GM23338 (cell line): ENCODE measurements around the gene CDC73. TPM values are rescaled to one million over a fixed set of nuclear protein-coding genes. Genes with fewer than 3 reads are reported as not detected.
A peak's percentile ranks its signal among the peaks of the same experiment; 100 is the strongest.
"Not testable (repeated sequence)": the region's sequence is repeated elsewhere in the genome, so short reads cannot be mapped to it uniquely, and the experiment has no call there.

Experiments used
- ATAC-seq: fragments of 200-7000 bp; cut with Tn5 transposase; 3 replicates; pipeline ENCODE4 v1.9.1; 2020
- DNase-seq: peaks from one replicate; pipeline ENCODE4 v3.0.0-alpha.2; 2015; ENCODE audit warnings: low spot score
- H2AFZ ChIP-seq: fragments of 200-600 bp; sonication (generic); 2 replicates; pipeline ENCODE4 v1.8.0; 2016; ENCODE audit warnings: antibody characterized with exemption, mild to moderate bottlenecking, moderate library complexity
- H3F3A ChIP-seq: fragments of 200-600 bp; sonication (generic); replicated peaks from 2 replicates; pipeline ENCODE4 v1.8.0; 2017; ENCODE audit warnings: antibody characterized with exemption, mixed run types, low read depth
- H3K27ac ChIP-seq: fragments of 200-600 bp; sonication (generic); 2 replicates; pipeline ENCODE4 v1.6.1; 2016; ENCODE audit warnings: low read depth
- H3K27me3 ChIP-seq: fragments of 200-600 bp; sonication (generic); 2 replicates; pipeline ENCODE4 v1.8.0; 2016; ENCODE audit warnings: mild to moderate bottlenecking, mixed run types, moderate library complexity; ENCODE audit not compliant: insufficient read depth
- H3K36me3 ChIP-seq: fragments of 200-600 bp; sonication (generic); 2 replicates; pipeline ENCODE4 v1.8.0; 2016; ENCODE audit warnings: mild to moderate bottlenecking; ENCODE audit not compliant: insufficient read depth
- H3K4me1 ChIP-seq: fragments of 200-600 bp; sonication (generic); 2 replicates; pipeline ENCODE4 v1.8.0; 2016; ENCODE audit warnings: mild to moderate bottlenecking, moderate library complexity; ENCODE audit not compliant: insufficient read depth
- H3K4me2 ChIP-seq: fragments of 200-600 bp; sonication (generic); 2 replicates; pipeline ENCODE4 v1.7.1; 2017; ENCODE audit warnings: mixed run types
- H3K4me3 ChIP-seq: fragments of 200-600 bp; sonication (generic); 2 replicates; pipeline ENCODE4 v1.6.1; 2016; ENCODE audit warnings: mixed run types
- H3K79me2 ChIP-seq: fragments of 200-600 bp; sonication (generic); replicated peaks from 2 replicates; pipeline ENCODE4 v1.8.0; 2017; ENCODE audit warnings: mild to moderate bottlenecking; ENCODE audit not compliant: insufficient read depth
- H3K9me2 ChIP-seq: fragments of 200-600 bp; sonication (generic); 2 replicates; pipeline ENCODE4 v1.8.0; 2017; ENCODE audit not compliant: insufficient read depth
- H4K20me1 ChIP-seq: fragments of 200-600 bp; sonication (generic); replicated peaks from 2 replicates; pipeline ENCODE4 v1.8.0; 2017; ENCODE audit warnings: mild to moderate bottlenecking; ENCODE audit not compliant: insufficient read depth
- H3K27ac Mint-ChIP-seq: 2 replicates; pipeline ENCODE4 v1.8.0; 2020; ENCODE audit warnings: inconsistent platforms, mild to moderate bottlenecking, moderate library complexity, mixed read lengths
- H3K27me3 Mint-ChIP-seq: 3 replicates; pipeline ENCODE4 v1.8.0; 2022; ENCODE audit warnings: low read depth, mild to moderate bottlenecking, moderate library complexity, mixed read lengths, inconsistent platforms; ENCODE audit not compliant: insufficient read depth, poor library complexity
- H3K36me3 Mint-ChIP-seq: 3 replicates; pipeline ENCODE4 v1.8.0; 2021; ENCODE audit warnings: low read depth, mild to moderate bottlenecking, inconsistent platforms, moderate library complexity, mixed read lengths
- H3K4me1 Mint-ChIP-seq: 3 replicates; pipeline ENCODE4 v1.8.0; 2020; ENCODE audit warnings: mild to moderate bottlenecking, inconsistent platforms, mixed read lengths
- H3K4me3 Mint-ChIP-seq: 3 replicates; pipeline ENCODE4 v1.8.0; 2021; ENCODE audit warnings: moderate library complexity, mild to moderate bottlenecking, inconsistent platforms, mixed read lengths
- H3K9me3 Mint-ChIP-seq: 3 replicates; pipeline ENCODE4 v1.8.0; 2020; ENCODE audit warnings: moderate library complexity, mild to moderate bottlenecking, inconsistent platforms, mixed read lengths
- CREB1 ChIP-seq: fragments of 250-450 bp; sonication (Bioruptor Pico); IDR thresholded peaks from 2 replicates; pipeline ENCODE4 v1.5.0; 2020; ENCODE audit warnings: low read depth, mild to moderate bottlenecking, moderate library complexity
- EZH2 ChIP-seq: fragments of 200-600 bp; sonication (generic); IDR thresholded peaks from one replicate; pipeline ENCODE4 v1.8.0; 2017; ENCODE audit warnings: antibody characterized with exemption, mild to moderate bottlenecking, low read depth; ENCODE audit not compliant: unreplicated experiment
- EZH2phosphoT487 ChIP-seq: fragments of 200-600 bp; sonication (generic); IDR thresholded peaks from one replicate; pipeline ENCODE4 v1.8.1; 2018; ENCODE audit warnings: antibody characterized with exemption; ENCODE audit not compliant: unreplicated experiment
- JUNB ChIP-seq: IDR thresholded peaks from one replicate; pipeline ENCODE4 v1.6.1; 2016; ENCODE audit warnings: antibody characterized with exemption; ENCODE audit not compliant: unreplicated experiment
- NANOG ChIP-seq: IDR thresholded peaks from 2 replicates; pipeline ENCODE4 v1.6.1; 2016; ENCODE audit warnings: antibody characterized with exemption, borderline replicate concordance
- POLR2AphosphoS5 ChIP-seq: IDR thresholded peaks from 2 replicates; pipeline ENCODE4 v1.6.1; 2016; ENCODE audit warnings: antibody characterized with exemption, low read depth
- STAT1 ChIP-seq: IDR thresholded peaks from one replicate; pipeline ENCODE4 v1.6.1; 2016; ENCODE audit warnings: antibody characterized with exemption; ENCODE audit not compliant: unreplicated experiment
- ZNF114 ChIP-seq: fragments of 250-450 bp; sonication (Bioruptor Pico); IDR thresholded peaks from 2 replicates; pipeline ENCODE4 v1.5.0; 2020; ENCODE audit warnings: mild to moderate bottlenecking, moderate library complexity
- ZNF331 ChIP-seq: fragments of 250-450 bp; sonication (Bioruptor Pico); IDR thresholded peaks from 2 replicates; pipeline ENCODE4 v1.5.0; 2020; ENCODE audit warnings: low read depth, mild to moderate bottlenecking, moderate library complexity
- polyA plus RNA-seq: library from polyadenylated mRNA; unstranded; fragments of >200 nt; fragmentation: Nextera tagmentation; extraction: Ambion mirVana; gene quantifications from 2 replicates; pipeline ENCODE4 v1.2.1, GENCODE V29; 2016
- total RNA-seq: library from RNA; depleted of rRNA; stranded (reverse); fragments of >200 nt; shearing (Covaris generic); gene quantifications from 2 replicates; pipeline ENCODE4 v1.2.3, GENCODE V29; 2014
- TF ChIP-seq, protein P1 (sequence below), 2 experiments: fragments of 200-600 bp in 1 of 2; sonication (generic) in 1 of 2; conservative IDR thresholded peaks; 2 replicates each; pipeline versions ENCODE4 v1.5.1 to v1.6.1; 2016 to 2017; ENCODE audit warnings: antibody characterized with exemption in 2 of 2, low read depth in 2 of 2, mild to moderate bottlenecking in 2 of 2, moderate library complexity in 1 of 2
- TF ChIP-seq, protein P2 (sequence below): IDR thresholded peaks from 2 replicates; pipeline ENCODE4 v1.6.1; 2016; ENCODE audit warnings: antibody characterized with exemption
- TF ChIP-seq, protein P3 (sequence below): IDR thresholded peaks from one replicate; pipeline ENCODE4 v1.6.1; 2018; ENCODE audit warnings: antibody characterized with exemption; ENCODE audit not compliant: unreplicated experiment

CDC73 gene
- total and polyA plus RNA-seq, 2 experiments from 2014 or later = 40.4 to 63.2 TPM

GRCh38 chr1:193285641-193286040 lies 163.8 kb downstream of the CDC73 start:
- DNase-seq (no peak), ATAC-seq (no peak)
- peaks cover 4% of the 10 kb centered on the region; the same call in 1 of the 3 replicates for H3K4me1 Mint-ChIP-seq
- no peak overlapping the region for H3K4me3 Mint-ChIP-seq
- no peaks in the 10 kb centered on the region for H4K20me1 ChIP-seq
- no peak overlapping the region for H3K4me2 ChIP-seq
- no peak overlapping the region for H2AFZ ChIP-seq
- H3K4me3 ChIP-seq = no peak overlapping the region
- H3K9me2 ChIP-seq = peaks cover 9% of the 10 kb centered on the region; the same call in 1 of the 2 replicates
- peaks cover 8% of the 10 kb centered on the region; the same call in 1 of the 2 replicates for H3K4me1 ChIP-seq
- no peaks in the 10 kb centered on the region for H3F3A ChIP-seq
- no peak overlapping the region for H3K27ac Mint-ChIP-seq
- no peaks in the 10 kb centered on the region for H3K36me3 Mint-ChIP-seq
- no peaks in the 10 kb centered on the region for H3K79me2 ChIP-seq
- H3K36me3 ChIP-seq = no peaks in the 10 kb centered on the region
- TF ChIP-seq CREB1 (CRISPR knock-in tag) = no peak
- no peak for TF ChIP-seq ZNF114 (CRISPR knock-in tag)
- no peak for TF ChIP-seq ZNF331 (CRISPR knock-in tag)
- TF ChIP-seq, protein P1, sequence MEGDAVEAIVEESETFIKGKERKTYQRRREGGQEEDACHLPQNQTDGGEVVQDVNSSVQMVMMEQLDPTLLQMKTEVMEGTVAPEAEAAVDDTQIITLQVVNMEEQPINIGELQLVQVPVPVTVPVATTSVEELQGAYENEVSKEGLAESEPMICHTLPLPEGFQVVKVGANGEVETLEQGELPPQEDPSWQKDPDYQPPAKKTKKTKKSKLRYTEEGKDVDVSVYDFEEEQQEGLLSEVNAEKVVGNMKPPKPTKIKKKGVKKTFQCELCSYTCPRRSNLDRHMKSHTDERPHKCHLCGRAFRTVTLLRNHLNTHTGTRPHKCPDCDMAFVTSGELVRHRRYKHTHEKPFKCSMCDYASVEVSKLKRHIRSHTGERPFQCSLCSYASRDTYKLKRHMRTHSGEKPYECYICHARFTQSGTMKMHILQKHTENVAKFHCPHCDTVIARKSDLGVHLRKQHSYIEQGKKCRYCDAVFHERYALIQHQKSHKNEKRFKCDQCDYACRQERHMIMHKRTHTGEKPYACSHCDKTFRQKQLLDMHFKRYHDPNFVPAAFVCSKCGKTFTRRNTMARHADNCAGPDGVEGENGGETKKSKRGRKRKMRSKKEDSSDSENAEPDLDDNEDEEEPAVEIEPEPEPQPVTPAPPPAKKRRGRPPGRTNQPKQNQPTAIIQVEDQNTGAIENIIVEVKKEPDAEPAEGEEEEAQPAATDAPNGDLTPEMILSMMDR (conservative IDR thresholded peaks at IDR 0.05; ENCODE audit: low read depth in 2 of 2) = 0 out of 4 replicates have a peak, but pooled peaks of 1 of the 2 experiments have one; percentile 10
- no peak for TF ChIP-seq EZH2phosphoT487
- TF ChIP-seq STAT1 = no peak
- TF ChIP-seq, protein P2, sequence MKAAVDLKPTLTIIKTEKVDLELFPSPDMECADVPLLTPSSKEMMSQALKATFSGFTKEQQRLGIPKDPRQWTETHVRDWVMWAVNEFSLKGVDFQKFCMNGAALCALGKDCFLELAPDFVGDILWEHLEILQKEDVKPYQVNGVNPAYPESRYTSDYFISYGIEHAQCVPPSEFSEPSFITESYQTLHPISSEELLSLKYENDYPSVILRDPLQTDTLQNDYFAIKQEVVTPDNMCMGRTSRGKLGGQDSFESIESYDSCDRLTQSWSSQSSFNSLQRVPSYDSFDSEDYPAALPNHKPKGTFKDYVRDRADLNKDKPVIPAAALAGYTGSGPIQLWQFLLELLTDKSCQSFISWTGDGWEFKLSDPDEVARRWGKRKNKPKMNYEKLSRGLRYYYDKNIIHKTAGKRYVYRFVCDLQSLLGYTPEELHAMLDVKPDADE = no peak
- H3K27me3 Mint-ChIP-seq = peaks cover 4% of the 10 kb centered on the region
- H3K27me3 ChIP-seq = no peaks in the 10 kb centered on the region
- H3K9me3 Mint-ChIP-seq = 0 out of 3 replicates have a peak, but pooled peaks cover 4% of the 10 kb centered on the region
- H3K27ac ChIP-seq = no peak overlapping the region

DNA sequence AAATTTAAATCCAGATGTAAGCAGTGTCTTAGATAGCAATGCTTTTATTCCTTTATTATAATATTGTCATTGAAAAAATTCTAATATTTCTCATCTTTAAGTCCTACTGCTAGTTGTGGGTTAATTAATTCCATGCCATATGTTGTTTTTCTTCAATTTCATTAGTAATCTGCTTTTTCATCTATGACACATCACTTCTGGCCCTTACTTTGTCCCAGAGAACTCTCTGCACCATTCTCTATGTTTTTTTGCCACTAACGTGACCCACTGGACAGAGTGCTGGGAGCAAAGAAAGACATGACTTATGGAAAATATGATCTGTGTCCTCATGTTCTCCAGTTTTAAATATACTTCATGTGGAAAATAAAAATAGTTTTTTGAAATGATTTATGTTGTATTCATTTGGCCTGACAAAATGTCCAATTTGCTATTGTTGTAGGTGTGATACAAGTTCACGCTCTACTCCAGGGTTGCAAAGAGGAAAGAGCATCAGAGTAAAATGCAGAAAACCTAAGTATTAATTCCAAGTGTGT lies 166.8 kb downstream of the CDC73 start:
- H3K4me2 ChIP-seq, H3K4me1 Mint-ChIP-seq, H3K27me3 ChIP-seq, H3K27ac Mint-ChIP-seq, H3K4me3 ChIP-seq, H3K9me2 ChIP-seq, H3K36me3 ChIP-seq, H3K9me3 Mint-ChIP-seq, H3K4me1 ChIP-seq, H4K20me1 ChIP-seq, H3K79me2 ChIP-seq, H2AFZ ChIP-seq, ATAC-seq, DNase-seq, H3K27me3 Mint-ChIP-seq, H3K27ac ChIP-seq, H3F3A ChIP-seq, H3K4me3 Mint-ChIP-seq, H3K36me3 Mint-ChIP-seq: not testable (repeated sequence)

DNA sequence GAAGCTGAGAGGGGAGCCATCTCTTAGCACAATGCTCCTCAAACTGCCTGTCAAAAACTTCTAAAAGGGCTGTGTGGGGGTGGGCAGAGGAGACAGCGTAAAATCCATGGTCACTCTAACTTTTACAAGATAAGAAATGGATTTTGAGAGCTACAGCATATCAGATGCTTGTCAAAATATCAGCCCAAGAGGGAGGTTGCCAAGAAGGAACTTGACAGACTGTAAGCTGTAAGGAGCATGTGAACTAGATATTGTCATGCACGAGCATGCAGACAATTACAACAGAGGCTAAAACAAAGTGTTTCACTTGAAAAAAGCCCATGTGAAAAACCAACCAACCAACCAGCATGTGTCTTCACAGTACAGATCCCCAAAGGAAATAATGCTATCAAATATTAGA lies 171.9 kb downstream of the CDC73 start:
- DNase-seq (peak; percentile 12), ATAC-seq (peak; percentile 35; the same call in 1 of the 3 replicates)
- Mint-ChIP-seq H3K27ac (no peak overlapping the region), H3K4me3 (no peak overlapping the region), H3K36me3 (no peaks in the 10 kb centered on the region), H3K4me1 (peaks cover 4% of the 10 kb centered on the region; the same call in 2 of the 3 replicates), H3K27me3 (no peaks in the 10 kb centered on the region), H3K9me3 (no peaks in the 10 kb centered on the region)
- H3K4me3 ChIP-seq = no peak overlapping the region
- H3F3A ChIP-seq = no peaks in the 10 kb centered on the region
- H3K9me2 ChIP-seq = no peaks in the 10 kb centered on the region; the same call in 1 of the 2 replicates
- no peaks in the 10 kb centered on the region for H3K36me3 ChIP-seq
- no peak overlapping the region for H3K27ac ChIP-seq
- no peaks in the 10 kb centered on the region for H3K27me3 ChIP-seq
- no peaks in the 10 kb centered on the region for H4K20me1 ChIP-seq
- H3K4me1 ChIP-seq = no peaks in the 10 kb centered on the region
- H3K79me2 ChIP-seq = no peaks in the 10 kb centered on the region
- H3K4me2 ChIP-seq = no peak overlapping the region
- no peak overlapping the region for H2AFZ ChIP-seq
- no peak for TF ChIP-seq POLR2AphosphoS5
- no peak for TF ChIP-seq JUNB
- no peak for TF ChIP-seq STAT1
- TF ChIP-seq ZNF331 (CRISPR knock-in tag) = no peak
- TF ChIP-seq EZH2 = no peak
- no peak for TF ChIP-seq NANOG
- TF ChIP-seq, protein P3, sequence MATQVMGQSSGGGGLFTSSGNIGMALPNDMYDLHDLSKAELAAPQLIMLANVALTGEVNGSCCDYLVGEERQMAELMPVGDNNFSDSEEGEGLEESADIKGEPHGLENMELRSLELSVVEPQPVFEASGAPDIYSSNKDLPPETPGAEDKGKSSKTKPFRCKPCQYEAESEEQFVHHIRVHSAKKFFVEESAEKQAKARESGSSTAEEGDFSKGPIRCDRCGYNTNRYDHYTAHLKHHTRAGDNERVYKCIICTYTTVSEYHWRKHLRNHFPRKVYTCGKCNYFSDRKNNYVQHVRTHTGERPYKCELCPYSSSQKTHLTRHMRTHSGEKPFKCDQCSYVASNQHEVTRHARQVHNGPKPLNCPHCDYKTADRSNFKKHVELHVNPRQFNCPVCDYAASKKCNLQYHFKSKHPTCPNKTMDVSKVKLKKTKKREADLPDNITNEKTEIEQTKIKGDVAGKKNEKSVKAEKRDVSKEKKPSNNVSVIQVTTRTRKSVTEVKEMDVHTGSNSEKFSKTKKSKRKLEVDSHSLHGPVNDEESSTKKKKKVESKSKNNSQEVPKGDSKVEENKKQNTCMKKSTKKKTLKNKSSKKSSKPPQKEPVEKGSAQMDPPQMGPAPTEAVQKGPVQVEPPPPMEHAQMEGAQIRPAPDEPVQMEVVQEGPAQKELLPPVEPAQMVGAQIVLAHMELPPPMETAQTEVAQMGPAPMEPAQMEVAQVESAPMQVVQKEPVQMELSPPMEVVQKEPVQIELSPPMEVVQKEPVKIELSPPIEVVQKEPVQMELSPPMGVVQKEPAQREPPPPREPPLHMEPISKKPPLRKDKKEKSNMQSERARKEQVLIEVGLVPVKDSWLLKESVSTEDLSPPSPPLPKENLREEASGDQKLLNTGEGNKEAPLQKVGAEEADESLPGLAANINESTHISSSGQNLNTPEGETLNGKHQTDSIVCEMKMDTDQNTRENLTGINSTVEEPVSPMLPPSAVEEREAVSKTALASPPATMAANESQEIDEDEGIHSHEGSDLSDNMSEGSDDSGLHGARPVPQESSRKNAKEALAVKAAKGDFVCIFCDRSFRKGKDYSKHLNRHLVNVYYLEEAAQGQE = no peak
- TF ChIP-seq ZNF114 (CRISPR knock-in tag) = no peak
- no peak for TF ChIP-seq CREB1 (CRISPR knock-in tag)
- TF ChIP-seq, protein P2 = no peak
